Type B pancreatic cell (in vitro differentiated cells): Measurements from ENCODE around the gene RANBP1. TPM values are rescaled to one million over a fixed set of nuclear protein-coding genes. Genes with fewer than 3 reads are reported as not detected.

Experiments
- DNase-seq: peaks from one replicate; pipeline ENCODE4 v3.0.0; 2021; ENCODE audit warnings: mixed read lengths; ENCODE audit not compliant: unreplicated experiment; ENCODE audit errors: extremely low spot score
- H3K27ac Mint-ChIP-seq: 2 replicates; pipeline ENCODE4 v1.8.0; 2021; ENCODE audit warnings: mild to moderate bottlenecking, mixed read lengths
- H3K27me3 Mint-ChIP-seq: 2 replicates; pipeline ENCODE4 v1.8.0; 2021; ENCODE audit warnings: mixed read lengths
- H3K36me3 Mint-ChIP-seq: 2 replicates; pipeline ENCODE4 v1.8.0; 2021; ENCODE audit warnings: mixed read lengths
- H3K4me1 Mint-ChIP-seq: one replicate; pipeline ENCODE4 v1.8.0; 2021; ENCODE audit warnings: mixed read lengths; ENCODE audit not compliant: unreplicated experiment
- H3K4me3 Mint-ChIP-seq: 2 replicates; pipeline ENCODE4 v1.8.0; 2021; ENCODE audit warnings: mild to moderate bottlenecking, mixed read lengths
- H3K9me3 Mint-ChIP-seq: 2 replicates; pipeline ENCODE4 v1.8.0; 2021; ENCODE audit warnings: mixed read lengths
- total RNA-seq: library from RNA; stranded (reverse); gene quantifications from 2 replicates; pipeline ENCODE4 v1.2.1, GENCODE V29; 2021; ENCODE audit warnings: low replicate concordance
- TF ChIP-seq, protein P1 (sequence below): fragments of 200-600 bp; sonication (generic); conservative IDR thresholded peaks from 2 replicates; pipeline ENCODE4 v1.5.0; 2021; ENCODE audit warnings: antibody characterized with exemption, mild to moderate bottlenecking

The RANBP1 gene
- total RNA-seq, 1 donor from 2014 or later = 235 TPM

DNA sequence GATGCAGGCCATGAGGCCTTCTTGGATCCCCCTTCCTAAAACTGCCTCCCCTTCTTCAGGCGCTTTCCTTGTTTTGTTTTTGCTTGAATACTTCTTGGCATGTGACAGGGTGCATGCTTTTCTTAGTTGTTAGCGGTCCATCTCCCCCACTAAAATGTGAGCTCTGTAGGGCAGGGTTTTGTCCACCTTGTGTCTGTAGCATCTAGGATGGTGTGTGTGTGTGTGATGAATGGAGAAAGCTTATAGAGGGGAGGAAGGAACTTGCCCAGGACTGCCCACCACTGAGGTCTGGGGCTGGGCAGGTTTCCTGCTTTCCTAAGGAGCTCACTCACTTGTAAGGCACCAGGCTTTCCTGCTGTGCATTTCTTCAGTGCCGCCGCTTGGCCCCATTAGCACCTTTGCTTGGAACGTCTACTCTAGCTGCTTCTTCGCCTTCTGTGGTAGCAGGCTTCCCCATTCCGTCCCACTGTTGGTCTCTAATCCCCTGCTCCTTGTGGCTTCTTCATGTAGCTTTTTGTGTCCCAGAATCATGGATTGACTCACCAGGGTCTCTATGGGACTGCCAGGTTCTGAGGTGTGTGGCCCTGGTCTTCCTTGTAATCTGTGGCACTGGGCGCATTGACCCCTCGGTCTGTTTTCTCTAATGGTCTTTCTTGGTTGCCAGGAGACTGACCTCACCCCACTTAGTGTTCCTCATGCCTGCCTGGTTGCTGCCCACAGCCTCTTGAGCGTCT is 32.6 kb upstream of the RANBP1 start:
- H3K9me3 Mint-ChIP-seq = no peaks in the 10 kb centered on the region
- peaks cover 32% of the 10 kb centered on the region for H3K4me1 Mint-ChIP-seq
- TF ChIP-seq, protein P1, sequence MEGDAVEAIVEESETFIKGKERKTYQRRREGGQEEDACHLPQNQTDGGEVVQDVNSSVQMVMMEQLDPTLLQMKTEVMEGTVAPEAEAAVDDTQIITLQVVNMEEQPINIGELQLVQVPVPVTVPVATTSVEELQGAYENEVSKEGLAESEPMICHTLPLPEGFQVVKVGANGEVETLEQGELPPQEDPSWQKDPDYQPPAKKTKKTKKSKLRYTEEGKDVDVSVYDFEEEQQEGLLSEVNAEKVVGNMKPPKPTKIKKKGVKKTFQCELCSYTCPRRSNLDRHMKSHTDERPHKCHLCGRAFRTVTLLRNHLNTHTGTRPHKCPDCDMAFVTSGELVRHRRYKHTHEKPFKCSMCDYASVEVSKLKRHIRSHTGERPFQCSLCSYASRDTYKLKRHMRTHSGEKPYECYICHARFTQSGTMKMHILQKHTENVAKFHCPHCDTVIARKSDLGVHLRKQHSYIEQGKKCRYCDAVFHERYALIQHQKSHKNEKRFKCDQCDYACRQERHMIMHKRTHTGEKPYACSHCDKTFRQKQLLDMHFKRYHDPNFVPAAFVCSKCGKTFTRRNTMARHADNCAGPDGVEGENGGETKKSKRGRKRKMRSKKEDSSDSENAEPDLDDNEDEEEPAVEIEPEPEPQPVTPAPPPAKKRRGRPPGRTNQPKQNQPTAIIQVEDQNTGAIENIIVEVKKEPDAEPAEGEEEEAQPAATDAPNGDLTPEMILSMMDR = no peak
- no peaks in the 10 kb centered on the region for H3K27me3 Mint-ChIP-seq
- peaks cover 28% of the 10 kb centered on the region for H3K36me3 Mint-ChIP-seq
- peak overlapping the region; percentile 75 for H3K27ac Mint-ChIP-seq
- no peak for DNase-seq
- H3K4me3 Mint-ChIP-seq = peak overlapping the region; percentile 95

DNA sequence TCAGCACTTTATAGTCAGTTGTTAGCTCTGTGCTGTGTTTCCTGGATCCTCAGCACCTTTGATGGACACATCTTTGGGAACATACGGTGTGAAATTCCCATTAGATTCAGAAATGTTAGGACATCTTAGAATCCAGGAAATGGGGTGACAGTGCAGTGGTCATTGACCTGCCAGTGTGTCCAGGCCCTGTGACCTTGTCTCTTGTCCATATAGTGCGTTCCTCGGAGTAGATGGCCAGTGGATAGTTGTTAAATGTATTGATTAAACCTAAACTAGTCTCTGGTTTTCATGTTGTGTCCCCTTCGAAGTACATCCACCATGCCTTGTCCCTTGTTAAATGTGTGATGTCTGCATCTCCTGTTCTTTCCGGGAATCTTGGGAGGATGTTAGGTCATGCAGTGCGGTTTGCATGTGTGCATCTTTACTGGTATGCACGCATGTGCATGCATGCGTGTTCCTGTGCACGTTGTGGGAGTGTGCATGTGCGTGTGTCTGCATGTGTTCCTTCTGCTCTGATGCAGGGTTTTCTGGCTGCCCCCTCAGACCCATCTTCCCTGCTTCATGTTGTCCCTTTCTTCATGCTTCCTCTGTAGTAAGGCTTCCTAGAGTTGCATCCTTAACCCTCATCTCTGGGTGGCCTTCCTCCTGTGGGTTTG is 31.9 kb upstream of the RANBP1 start:
- peaks cover 28% of the 10 kb centered on the region for H3K36me3 Mint-ChIP-seq
- TF ChIP-seq, protein P1 = no peak
- H3K9me3 Mint-ChIP-seq = no peaks in the 10 kb centered on the region
- peak overlapping the region; percentile 75 for H3K27ac Mint-ChIP-seq
- no peak for DNase-seq
- H3K4me3 Mint-ChIP-seq = peak overlapping the region; percentile 95
- H3K27me3 Mint-ChIP-seq = no peaks in the 10 kb centered on the region
- H3K4me1 Mint-ChIP-seq = peaks cover 32% of the 10 kb centered on the region

DNA sequence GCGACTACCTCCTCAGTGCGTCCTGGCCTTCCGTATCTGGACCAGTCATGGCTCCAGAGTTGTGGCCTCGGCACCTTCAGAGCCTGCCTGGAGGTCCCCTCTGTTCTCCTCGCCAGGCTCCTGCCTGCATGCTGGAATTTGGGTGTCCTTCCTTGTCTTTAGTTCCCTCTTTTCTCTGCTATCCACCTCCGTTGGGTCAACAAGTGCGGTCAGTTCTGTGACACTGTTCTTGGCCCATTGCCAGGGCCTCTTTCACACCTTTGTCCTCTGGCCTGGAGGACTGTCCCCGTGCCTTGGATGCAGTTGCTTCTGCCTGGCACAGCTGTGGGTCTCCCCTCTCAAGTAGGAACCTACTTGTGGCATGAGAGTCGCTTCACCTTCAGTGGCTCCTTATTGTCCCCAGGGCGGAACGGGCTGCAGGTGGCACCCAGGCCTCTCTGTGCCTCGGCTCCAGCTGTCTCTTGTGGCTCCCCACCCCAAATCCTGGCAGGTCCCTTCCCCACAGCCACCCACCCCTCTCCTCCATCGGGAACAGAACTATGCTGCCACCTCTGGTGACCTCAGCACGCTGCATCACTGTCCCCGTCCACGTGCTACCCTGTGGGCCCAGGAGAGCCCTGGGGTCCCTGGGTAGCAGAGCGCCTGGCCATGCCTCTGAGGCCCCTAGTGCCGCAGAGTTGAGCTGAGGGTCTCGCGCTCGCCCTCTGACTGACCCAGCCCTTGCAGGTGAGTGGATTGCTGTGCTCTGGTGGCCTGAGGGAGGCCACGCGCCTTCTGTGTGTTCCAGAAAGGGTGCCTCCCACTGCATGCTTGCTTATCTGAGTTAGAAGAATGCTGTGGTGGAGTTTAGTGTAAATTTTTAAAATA is 31.1 kb upstream of the RANBP1 start:
- H3K4me3 Mint-ChIP-seq = peak overlapping the region; percentile 69
- H3K36me3 Mint-ChIP-seq = peaks cover 32% of the 10 kb centered on the region
- TF ChIP-seq, protein P1 = peak; percentile 66
- H3K27me3 Mint-ChIP-seq = no peaks in the 10 kb centered on the region
- H3K27ac Mint-ChIP-seq = peak overlapping the region; percentile 75
- no peaks in the 10 kb centered on the region for H3K9me3 Mint-ChIP-seq
- DNase-seq = no peak
- peaks cover 32% of the 10 kb centered on the region for H3K4me1 Mint-ChIP-seq

DNA sequence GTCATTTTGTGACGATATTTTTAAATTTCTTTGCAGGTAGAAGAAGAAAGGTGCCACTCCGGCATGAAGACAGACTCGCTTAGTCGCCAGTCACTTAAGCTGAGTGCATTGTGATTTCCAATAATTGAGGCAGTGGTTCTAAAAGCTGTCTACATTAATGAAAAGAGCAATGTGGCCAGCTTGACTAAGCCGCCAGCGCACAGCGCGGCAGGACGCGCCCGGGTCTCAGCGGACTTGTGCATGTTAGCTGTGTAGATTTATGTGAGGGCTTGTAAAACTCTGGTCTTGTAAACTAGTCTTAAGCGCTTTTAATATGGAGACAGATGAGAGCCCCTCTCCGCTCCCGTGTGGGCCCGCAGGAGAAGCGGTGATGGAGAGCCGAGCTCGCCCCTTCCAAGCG is 30.3 kb upstream of the RANBP1 start:
- H3K4me3 Mint-ChIP-seq = no peak overlapping the region
- H3K4me1 Mint-ChIP-seq = peaks cover 32% of the 10 kb centered on the region
- H3K27me3 Mint-ChIP-seq = no peaks in the 10 kb centered on the region
- H3K27ac Mint-ChIP-seq = no peak overlapping the region
- H3K9me3 Mint-ChIP-seq = no peaks in the 10 kb centered on the region
- no peak for DNase-seq
- TF ChIP-seq, protein P1 = no peak
- H3K36me3 Mint-ChIP-seq = peaks cover 36% of the 10 kb centered on the region

DNA sequence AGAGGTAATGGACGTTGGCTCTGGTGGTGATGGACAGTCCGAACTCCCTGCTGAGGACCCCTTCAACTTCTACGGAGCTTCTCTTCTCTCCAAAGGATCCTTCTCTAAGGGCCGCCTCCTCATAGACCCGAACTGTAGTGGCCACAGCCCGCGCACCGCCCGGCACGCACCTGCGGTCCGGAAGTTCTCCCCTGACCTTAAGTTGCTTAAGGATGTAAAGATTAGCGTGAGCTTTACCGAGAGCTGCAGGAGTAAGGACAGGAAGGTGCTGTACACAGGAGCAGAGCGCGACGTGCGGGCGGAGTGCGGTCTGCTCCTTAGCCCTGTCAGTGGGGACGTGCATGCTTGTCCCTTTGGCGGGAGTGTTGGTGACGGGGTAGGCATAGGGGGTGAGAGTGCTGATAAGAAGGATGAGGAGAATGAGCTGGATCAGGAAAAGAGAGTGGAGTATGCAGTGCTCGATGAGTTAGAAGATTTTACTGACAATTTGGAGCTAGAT is 29.8 kb upstream of the RANBP1 start:
- H3K4me1 Mint-ChIP-seq = peaks cover 32% of the 10 kb centered on the region
- TF ChIP-seq, protein P1 = no peak
- H3K36me3 Mint-ChIP-seq = peaks cover 40% of the 10 kb centered on the region
- H3K27ac Mint-ChIP-seq = no peak overlapping the region
- H3K27me3 Mint-ChIP-seq = no peaks in the 10 kb centered on the region
- no peaks in the 10 kb centered on the region for H3K9me3 Mint-ChIP-seq
- no peak for DNase-seq
- H3K4me3 Mint-ChIP-seq = no peak overlapping the region
